GM12874 (cell line): Measurements from ENCODE around the gene DEAF1.

ENCODE experiments used
- CTCF ChIP-seq: IDR thresholded peaks from 2 replicates; pipeline ENCODE4 v1.5.1; 2011; ENCODE audit warnings: low read depth, mild to moderate bottlenecking, control low read depth, low read length, moderate library complexity; ENCODE audit not compliant: insufficient read depth

The DEAF1 gene

DNA sequence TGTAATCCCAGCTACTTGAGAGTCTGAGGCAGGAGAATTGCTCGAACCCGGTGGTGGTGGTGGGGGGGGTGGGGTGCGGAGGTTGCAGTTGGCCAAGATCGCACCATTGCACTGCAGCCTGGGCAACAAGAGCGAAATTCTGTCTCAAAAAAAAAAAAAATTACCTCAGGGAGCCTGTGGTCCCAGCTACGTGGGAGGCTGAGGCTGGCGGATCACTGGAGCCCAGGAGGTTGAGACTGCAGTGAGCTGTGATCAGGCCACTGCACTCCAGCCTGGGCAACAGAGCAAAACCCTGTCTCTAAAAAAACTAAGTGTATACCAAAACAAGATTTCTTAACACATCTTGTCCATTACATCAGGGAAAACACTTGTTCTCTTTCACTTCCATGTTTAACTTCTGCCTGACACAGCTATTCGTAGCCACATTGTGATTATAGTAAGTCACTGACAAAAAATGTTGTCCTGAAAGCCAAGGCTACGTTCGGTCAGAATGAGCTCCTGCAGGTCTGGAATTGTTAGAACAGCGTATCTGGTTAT, 2.0 kb upstream of the DEAF1 start:
- TF ChIP-seq CTCF = no peak

GRCh38 chr11:695538-696248, 671 bp upstream of the DEAF1 start, which contains the start of gene TMEM80:
TMEM80 (plus strand) TSS chr11:695816; CDS start chr11:695828, 12 bp downstream.
- TF ChIP-seq CTCF = no peak

- no peak for TF ChIP-seq CTCF
Measured at GRCh38 chr11:695288-695537, 191 bp upstream of the DEAF1 start.

DNA sequence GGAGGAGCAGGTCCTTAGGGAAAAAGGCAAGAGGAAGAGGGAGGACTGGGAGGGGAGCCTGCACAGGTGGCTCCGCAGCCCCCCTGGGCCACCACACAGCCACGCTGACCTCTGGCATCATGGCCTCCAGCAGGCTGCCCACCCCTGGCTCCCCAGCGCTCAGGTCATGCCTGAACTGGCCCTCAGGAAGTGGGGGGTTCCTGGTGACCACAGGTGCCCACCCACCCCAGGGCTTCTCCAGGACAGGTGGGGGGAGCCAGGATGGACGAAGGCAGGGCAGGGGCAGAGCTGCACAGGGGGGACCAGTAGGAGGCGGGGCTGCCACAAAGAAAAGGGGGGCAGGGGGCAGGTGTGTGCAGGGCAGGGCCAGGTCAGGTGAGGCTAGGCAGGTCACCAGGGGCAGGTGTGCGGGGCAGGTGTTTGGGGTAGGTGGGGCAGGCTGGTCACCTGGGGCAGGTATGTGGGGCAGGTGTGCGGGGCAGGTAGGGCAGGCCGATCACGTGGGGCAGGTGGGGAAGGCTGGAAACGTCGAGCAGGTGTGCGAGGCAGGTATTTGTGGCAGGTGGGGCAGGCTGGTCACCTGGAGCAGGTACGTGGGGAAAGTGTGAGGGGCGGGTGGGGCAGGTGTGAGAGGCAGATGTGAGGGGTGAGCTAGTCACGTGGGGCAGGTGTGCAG, 997 bp downstream of the DEAF1 start:
- no peak for TF ChIP-seq CTCF

DNA sequence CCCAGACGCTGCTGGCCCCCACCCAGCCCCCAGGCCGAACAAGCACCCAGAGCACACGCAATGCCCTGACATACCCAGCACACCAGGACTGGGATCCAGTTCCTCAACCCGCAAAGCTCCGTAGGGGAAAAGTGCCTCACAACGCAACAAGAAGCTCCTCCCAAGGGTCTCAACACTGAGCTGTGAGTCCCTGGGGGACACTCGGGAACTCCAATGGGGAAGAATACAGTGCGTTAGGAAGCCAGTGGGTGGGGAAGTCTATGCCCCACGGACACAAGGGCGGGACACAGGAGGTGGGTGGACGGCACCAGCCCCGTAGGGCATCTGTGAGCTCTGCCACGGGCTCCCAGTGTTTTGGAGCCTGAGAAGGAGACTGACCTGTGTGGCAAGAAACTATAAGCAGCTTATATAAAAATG, 1.6 kb downstream of the DEAF1 start:
- no peak for TF ChIP-seq CTCF

DNA sequence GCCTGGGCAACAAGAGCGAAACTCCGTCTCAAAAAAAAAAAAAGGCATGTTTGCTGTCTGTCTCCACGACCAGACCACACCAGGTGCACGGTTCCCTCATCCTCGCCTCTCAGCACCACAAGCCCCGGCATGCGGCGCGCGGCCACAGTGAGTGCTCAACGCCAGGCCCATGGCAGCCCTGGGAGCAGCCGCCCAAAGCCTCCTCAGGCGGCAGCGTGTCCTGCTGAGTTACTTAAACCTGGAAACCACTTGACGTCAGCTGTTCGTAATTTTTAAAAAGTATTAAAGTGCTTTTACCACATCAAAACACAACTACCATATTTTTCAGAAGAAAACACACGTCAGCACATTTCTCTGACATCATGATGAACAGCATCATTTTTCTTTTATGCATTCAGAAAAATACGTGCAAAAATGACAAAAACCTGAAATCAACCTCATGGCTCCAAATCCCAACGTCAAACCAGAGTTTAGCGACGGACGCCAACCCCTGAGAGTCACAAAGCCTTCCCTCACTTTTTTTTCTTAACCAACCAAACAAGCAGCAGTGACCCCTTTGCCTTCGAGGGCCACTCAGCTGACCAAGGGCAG, 2.1 kb downstream of the DEAF1 start:
- TF ChIP-seq CTCF = no peak

- no peak for TF ChIP-seq CTCF
Measured at GRCh38 chr11:691710-692590, 3.1 kb downstream of the DEAF1 start.
